Brain microvascular endothelial cell (primary cell): Measurements from ENCODE around the gene AMD1.

Source experiments
- DNase-seq: peaks from one replicate; pipeline ENCODE4 v3.0.0-alpha.2; 2020
- H3K27ac ChIP-seq: fragments of 250-450 bp; sonication (Bioruptor Pico); 2 replicates; pipeline ENCODE4 v1.5.1; 2020; ENCODE audit warnings: mild to moderate bottlenecking, moderate library complexity
- H3K27me3 ChIP-seq: fragments of 250-450 bp; sonication (Bioruptor Pico); replicated peaks from 2 replicates; pipeline ENCODE4 v1.5.1; 2020; ENCODE audit warnings: mild to moderate bottlenecking
- H3K36me3 ChIP-seq: fragments of 250-450 bp; sonication (Bioruptor Pico); replicated peaks from 2 replicates; pipeline ENCODE4 v1.5.1; 2020; ENCODE audit warnings: mild to moderate bottlenecking
- H3K4me3 ChIP-seq: 2 replicates; pipeline ENCODE4 v1.5.1; 2011; ENCODE audit warnings: low read depth, mild to moderate bottlenecking, control low read depth, low read length, moderate library complexity
- in situ Hi-C: cut with HindIII; loops from 2 replicates; pipeline ENCODE4 v1.10.0; 2017; ENCODE audit warnings: low sequenced_read_pairs, low pct_ligation_motif_present
- TF ChIP-seq, protein P1 (sequence below): IDR thresholded peaks from 2 replicates; pipeline ENCODE4 v1.5.1; 2011; ENCODE audit warnings: low read depth, mild to moderate bottlenecking, moderate library complexity, low read length, control low read depth, inconsistent platforms; ENCODE audit errors: missing control alignments

AMD1 gene

DNA sequence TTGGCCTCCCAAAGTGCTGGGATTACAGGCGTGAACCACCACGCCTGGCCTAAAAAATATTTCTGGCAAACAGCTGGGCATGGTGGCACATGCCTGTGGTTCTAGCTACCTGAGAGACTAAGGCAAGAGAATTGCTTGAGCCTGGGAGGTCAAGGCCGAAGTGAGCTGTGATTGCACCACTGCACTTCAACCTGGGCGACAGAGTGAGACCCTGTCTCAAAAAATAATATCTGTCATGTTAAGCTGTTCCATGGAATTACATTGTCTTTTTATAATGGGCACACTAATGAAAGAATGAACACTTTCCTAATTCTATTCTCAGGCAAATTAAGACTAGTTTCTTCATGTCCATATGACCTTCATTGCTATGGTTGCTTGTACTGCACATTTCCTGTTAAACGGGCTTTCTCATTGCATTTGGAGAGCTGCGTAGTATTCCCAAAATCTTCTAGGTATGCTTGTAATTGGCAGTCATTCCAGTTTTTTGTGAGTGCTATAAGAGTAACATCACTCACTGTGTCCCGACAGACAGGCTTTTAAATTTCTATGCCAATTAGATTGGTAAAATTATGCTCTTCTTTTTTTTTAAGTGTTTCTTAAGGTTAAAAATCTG lies 12.1 kb downstream of the AMD1 start:
- no peak for DNase-seq
- no peak overlapping the region for H3K4me3 ChIP-seq
- TF ChIP-seq, protein P1, sequence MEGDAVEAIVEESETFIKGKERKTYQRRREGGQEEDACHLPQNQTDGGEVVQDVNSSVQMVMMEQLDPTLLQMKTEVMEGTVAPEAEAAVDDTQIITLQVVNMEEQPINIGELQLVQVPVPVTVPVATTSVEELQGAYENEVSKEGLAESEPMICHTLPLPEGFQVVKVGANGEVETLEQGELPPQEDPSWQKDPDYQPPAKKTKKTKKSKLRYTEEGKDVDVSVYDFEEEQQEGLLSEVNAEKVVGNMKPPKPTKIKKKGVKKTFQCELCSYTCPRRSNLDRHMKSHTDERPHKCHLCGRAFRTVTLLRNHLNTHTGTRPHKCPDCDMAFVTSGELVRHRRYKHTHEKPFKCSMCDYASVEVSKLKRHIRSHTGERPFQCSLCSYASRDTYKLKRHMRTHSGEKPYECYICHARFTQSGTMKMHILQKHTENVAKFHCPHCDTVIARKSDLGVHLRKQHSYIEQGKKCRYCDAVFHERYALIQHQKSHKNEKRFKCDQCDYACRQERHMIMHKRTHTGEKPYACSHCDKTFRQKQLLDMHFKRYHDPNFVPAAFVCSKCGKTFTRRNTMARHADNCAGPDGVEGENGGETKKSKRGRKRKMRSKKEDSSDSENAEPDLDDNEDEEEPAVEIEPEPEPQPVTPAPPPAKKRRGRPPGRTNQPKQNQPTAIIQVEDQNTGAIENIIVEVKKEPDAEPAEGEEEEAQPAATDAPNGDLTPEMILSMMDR: no peak
- H3K36me3 ChIP-seq: peaks cover 11% of the 10 kb centered on the region
- H3K27ac ChIP-seq: no peak overlapping the region
- in situ Hi-C loops: no loop called here
- no peaks in the 10 kb centered on the region for H3K27me3 ChIP-seq

DNA sequence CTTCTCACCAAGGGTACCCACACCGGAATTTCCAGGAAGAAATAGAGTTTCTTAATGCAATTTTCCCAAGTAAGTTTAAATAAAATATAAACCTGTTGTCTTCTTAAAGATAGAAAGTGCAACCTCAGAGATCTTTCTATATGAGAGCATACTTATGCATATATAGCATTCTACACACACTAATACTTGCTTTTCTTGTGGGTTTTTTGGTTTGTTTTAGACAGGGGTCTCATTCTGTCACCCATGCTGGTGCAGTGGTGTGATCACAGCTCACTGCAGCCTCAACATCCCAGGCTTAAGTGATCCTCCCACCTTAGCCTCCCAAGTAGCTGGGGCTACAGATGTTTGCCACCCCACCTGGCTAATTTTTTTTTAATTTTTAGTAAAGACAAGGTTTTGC lies 15.7 kb downstream of the AMD1 start:
- H3K27ac ChIP-seq: no peak overlapping the region
- peaks cover 41% of the 10 kb centered on the region for H3K36me3 ChIP-seq
- no peak for DNase-seq
- TF ChIP-seq, protein P1: no peak
- in situ Hi-C loops: no loop called here
- no peaks in the 10 kb centered on the region for H3K27me3 ChIP-seq
- no peak overlapping the region for H3K4me3 ChIP-seq

DNA sequence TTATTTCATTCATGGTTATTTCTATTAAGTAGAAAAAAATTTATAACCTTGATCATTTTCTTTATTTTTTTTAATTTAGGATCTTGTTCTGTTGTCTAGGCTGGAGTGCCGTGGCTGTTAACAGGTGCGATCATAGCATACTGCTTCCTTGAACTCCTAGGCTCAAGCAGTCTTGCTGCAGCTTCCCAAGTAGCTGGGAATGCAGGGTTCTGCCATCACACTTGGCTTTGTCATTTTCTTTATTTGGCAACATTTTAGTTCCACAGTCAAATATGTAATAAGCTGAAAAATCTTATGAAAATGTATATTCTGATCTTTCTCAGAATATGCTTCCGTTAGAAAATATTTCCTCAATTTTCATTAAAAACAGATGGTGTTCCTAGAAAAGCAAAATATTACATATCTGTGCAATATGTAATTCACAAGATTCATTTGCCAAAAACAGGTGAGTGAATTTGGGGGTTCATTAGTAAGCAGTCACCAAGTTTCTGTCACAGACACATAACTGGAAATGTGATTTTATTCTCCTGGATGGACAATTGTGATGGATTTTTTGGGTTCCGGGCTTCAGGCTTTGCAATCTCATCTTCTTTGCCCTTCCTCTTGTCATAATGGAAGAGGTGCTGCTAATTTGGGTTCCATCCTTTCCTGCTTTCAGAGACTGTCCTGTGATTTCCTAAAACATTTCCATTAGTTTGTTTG lies 21.5 kb downstream of the AMD1 start:
- DNase-seq: no peak
- Histone ChIP-seq H3K27ac (no peak overlapping the region), H3K27me3 (no peaks in the 10 kb centered on the region), H3K36me3 (peaks cover 64% of the 10 kb centered on the region), H3K4me3 (no peak overlapping the region)
- in situ Hi-C loops: no loop called here
- TF ChIP-seq, protein P1: no peak

DNA sequence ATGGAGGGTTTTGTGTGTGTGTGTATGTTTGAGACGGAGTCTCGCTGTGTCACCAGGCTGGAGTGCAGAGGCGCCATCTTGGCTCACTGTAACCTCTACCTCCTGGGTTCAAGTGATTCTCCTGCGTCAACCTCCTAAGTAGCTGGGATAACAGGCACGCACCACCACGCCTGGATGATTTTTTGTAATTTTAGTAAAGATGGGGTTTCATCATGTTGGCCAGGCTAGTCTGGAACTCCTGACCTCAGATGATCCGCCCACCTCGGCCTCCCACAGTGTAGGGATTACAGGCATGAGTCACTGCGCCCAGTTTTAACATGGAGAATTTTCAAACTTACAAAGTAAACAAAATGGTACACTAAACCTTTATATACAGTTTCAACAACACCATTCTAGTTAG lies 22.8 kb downstream of the AMD1 start:
- Histone ChIP-seq H3K36me3 (peaks cover 51% of the 10 kb centered on the region), H3K27me3 (no peaks in the 10 kb centered on the region)

DNA sequence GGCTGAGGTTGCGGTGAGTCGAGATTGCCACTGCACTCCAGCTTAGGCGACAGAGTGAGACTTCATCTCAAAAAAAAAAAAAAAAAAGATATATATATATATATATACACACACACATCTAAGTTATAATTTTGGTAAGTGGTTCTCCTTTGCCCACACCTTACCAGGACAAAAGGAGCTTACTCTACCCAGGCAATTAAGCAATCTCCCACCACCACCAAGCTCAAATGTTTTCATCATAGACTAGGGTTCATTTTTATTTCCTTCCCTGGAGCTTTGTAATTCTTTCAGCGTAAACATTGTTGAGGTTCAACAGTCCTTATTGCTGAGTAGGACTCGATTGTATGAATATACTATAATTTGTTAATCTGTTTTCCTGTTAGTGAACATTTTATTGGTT lies 23.5 kb downstream of the AMD1 start:
- no peak for DNase-seq
- peaks cover 45% of the 10 kb centered on the region for H3K36me3 ChIP-seq
- H3K27me3 ChIP-seq: no peaks in the 10 kb centered on the region
- TF ChIP-seq, protein P1: no peak
- H3K27ac ChIP-seq: no peak overlapping the region
- in situ Hi-C loops: no loop called here
- H3K4me3 ChIP-seq: no peak overlapping the region

More for the DNA sequence above, 22.8 kb downstream of the AMD1 start:
- TF ChIP-seq, protein P1: no peak
- in situ Hi-C loops: no loop called here
- Histone ChIP-seq H3K27ac (no peak overlapping the region), H3K4me3 (no peak overlapping the region)
- DNase-seq: no peak
